Measurements from ENCODE around the gene RAB8B.

GRCh38 chr15:63312286-63312685 is 122.9 kb downstream of the RAB8B start:
- no peak for TF ChIP-seq CTCF (IDR thresholded peaks at IDR 0.05)
- TF ChIP-seq POLR2A (IDR thresholded peaks at IDR 0.05), result no peak
